Measurements from ENCODE around the gene SPATS2L.
A peak's percentile ranks its signal among the peaks of the same experiment; 100 is the strongest.

The SPATS2L gene

DNA sequence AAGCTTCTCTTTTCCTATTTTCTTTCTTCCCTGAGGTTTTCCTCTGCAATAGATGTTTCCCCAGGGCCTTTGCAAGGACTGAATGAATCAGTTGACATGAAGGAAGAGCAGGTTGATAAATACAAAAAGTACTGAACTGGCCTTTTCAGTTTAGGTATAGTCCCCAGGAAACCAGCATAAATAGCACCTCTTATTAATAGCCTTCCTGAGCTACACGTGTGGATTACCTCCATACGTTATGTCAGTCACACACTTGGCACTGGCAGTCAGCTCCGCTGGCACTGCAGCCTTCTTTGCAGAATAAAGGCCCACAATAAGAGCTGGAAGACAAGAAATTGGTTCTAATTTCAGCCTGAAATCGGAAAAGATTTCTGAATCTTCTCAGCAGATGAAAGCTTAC lies 142.7 kb downstream of the SPATS2L start:
- DNase-seq, result no peak

DNA sequence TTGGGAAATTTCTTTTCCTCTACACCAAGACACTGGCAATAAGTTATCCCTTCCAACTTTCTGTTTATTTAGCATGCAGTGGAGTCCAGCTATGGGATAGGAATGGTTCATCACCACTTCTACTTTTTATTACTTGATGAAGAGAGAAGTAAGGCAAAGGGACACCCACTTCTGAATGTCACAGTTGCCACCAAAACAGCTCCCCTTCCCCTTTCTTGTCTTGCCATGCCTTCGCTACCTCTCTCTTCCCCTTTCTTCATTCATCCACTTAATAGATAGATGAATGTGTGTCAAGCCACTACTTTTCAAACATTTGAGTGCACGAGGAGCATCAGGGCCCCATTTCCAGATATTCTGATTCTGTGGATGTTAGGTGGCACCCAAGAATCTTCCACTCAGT lies 143.8 kb downstream of the SPATS2L start:
- no peak for DNase-seq

DNA sequence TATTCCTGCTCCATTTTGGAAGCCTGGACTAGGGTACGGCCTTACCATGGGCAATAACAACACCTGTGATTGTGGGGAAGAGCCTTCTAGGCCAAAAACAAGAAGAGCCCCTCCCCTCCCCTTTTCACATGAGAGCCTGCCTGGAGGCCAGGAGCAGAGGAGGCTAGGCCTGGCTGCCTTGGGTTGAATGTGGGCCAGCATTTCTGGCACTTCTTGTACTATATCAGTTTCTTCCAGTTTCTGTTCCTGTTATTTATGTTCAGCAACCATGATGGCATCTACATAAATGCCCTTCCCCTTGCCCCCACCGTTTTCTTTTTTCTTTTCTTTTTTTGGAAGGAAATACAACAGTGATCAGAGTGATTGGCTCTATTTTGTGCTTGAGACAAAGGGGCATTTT lies 145.0 kb downstream of the SPATS2L start:
- DNase-seq, result peak in 1 of 2 donors; percentile 20

DNA sequence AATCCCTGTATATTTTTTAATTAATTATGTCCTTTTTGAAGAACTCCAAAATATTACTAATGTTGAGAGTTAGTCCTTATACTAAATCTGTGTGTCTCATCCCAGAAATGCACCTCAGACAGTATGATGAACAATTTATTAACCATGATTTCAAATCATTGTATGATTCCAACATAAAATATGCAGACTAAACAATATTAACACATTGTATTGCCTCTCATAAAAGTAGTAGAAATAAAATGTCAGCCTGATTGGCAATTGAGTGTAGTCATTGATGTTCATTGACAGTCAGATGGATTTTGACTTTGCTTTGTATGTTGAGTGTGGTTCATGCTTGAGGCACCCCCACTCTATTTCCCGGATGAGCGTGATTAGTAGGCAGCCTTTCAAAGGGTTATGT lies 145.9 kb downstream of the SPATS2L start:
- no peak for DNase-seq

DNA sequence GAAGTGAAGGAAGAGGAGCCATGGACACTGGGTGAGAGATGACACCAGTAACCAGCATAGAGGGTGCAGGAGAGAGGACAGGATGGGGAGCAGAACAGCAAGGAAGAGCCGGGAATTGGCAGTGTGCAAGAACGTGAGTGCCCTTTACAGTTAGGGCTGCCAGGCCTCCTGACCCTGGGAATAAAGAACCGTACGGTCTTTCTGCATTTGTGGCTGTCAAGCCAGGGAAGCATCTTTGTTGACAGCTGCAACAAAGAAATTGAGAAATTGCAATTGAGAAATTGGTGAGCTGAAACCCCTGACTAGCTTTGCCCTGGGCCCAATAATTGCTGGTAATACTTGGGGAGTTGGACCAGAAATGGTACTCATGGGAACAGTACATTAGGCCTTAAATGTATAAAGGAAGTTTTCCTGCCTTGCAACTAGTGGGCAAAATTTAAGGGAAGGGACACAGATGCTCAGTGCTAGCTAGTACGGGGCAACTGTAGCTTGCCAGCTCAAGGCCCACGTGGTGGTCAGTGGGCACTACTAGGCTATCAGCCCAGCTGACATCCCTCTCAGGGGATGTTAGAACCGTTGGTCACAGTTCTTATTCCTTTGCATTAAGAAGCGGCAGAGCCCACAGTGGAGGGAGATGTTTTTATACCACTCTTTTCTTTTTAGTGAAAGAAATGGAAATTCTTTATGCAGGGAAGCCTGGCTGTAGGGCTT lies 146.8 kb downstream of the SPATS2L start:
- no peak for DNase-seq

DNA sequence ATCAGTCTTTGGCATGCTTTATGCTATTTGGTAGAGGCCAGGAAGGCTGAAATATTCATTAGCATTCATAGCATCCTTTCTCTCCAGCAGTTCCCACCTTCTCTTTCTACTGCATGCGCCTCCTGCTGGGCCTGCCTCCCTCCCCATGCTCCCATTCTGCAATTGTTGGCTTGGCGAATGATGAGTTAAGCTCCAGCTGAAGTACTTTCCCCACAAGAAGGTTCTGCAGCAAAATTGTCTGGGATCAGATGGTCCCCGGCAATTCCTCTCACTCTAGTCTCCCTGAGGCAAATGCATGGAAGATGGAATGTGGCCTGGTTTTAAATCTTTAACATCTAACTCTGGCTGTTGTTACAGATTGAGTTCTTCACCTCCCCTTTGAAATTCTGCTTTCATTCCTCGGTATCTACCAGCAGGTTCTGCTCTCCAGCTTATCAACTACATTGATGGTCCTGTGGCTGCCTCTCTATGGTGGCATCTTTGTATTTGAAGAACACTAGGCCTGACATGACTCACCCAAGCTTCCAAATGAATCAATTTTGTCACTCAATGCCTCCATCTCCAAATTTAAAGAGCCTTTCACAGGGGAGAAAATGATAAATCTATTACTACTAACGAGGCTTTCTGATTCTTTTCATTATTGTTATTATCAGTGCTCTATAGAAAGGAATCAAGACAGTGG lies 147.5 kb downstream of the SPATS2L start:
- DNase-seq, result no peak

DNA sequence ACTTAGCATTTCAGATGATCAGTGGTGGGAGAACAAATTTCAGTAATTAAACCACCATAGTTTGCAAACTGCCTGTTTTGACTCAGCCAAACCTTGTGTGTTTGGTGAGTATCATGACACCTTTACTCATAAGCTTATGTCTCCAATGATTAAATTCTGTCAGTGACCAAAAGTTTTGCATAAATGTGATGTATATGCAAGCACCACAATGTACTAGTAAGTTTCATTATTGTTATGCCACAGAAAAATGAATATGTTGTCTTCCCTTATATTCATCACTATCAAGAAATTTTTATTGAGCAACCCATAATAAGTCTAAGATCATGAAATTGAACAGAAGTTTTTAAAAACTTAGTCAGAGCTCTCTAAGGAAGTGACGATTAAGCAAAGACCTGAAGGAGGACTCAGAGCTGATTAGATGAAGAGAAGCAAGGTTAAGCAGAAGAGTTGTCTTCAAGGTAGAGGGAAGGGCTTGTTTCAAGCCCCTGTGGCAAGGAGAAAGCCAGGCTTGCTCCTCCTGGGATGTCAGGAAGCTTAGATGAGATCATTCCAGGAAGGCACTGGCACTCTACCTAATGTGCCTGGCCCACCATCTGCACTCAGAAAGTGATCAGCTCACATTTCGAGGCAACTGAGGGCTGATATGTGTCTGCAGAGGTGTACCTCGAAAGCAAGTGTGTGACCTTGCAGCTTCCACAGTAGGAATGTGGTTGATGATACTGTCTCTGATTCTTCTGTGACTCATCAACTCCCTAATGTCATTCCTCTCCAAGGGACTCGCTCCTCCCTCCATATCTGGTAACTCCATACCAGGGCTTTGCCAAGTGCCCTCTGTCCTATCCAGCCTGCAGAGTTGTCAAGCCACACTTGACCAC lies 148.7 kb downstream of the SPATS2L start:
- no peak for DNase-seq

DNA sequence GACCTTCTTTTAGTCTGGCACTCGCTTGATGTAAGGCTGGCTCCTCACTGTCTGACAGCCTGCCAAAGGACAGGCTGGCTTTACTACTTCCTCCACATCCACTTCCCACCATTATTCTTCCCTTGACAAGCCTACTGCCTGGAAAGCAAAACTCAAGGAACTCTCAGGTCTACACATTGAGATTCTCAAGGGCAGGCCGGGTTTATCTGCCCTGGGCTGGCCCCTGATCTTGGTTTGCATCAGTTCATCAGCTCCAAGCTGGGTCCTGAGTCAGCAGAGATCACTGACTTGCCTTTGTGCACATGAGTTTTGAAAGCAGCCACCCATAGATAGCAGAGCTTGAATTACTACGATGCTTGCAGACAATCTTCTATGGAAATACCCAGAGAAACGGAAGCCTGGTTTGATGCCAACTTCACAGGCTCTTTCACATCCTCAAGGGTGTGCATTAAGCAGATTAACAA lies 149.5 kb downstream of the SPATS2L start:
- DNase-seq, result peak in 1 of 2 donors; percentile 17

DNA sequence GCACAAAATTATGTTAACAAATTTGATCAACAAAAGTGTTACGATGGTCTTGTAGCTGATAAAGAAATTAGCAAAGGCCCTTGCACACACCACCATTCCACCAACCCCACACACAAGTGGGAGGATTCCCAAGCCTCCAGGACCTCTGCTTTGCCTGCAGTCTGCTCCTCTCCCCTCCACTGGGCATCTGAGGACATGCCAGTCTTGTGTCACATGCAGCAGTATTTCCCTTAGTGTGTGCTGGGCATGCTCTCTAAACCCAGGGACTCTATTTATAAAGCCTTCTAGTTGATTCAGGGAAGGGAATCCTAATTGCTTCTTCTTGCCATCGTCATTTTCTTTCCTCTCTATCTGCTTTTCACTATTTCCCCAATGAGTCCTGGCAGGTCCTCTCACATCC lies 150.1 kb downstream of the SPATS2L start:
- no peak for DNase-seq

DNA sequence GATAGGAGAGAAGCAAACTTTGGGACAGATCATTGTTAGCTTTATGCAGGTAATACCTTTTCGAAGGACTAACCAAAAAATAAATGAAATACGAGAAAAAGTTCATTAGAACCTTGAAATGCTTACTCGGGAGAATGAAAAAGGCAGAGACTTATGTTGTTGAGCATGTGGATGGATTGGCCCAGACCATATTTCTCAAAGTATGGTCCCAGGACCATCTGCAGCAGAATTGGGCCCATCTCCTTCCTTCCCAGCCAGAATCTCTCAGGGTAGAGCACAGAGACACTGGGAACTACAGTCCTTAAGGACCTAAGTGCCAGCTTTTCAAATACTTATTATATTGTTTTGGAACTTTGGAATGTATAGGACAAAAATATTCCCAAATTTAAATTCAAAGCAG lies 152.6 kb downstream of the SPATS2L start:
- no peak for DNase-seq

DNA sequence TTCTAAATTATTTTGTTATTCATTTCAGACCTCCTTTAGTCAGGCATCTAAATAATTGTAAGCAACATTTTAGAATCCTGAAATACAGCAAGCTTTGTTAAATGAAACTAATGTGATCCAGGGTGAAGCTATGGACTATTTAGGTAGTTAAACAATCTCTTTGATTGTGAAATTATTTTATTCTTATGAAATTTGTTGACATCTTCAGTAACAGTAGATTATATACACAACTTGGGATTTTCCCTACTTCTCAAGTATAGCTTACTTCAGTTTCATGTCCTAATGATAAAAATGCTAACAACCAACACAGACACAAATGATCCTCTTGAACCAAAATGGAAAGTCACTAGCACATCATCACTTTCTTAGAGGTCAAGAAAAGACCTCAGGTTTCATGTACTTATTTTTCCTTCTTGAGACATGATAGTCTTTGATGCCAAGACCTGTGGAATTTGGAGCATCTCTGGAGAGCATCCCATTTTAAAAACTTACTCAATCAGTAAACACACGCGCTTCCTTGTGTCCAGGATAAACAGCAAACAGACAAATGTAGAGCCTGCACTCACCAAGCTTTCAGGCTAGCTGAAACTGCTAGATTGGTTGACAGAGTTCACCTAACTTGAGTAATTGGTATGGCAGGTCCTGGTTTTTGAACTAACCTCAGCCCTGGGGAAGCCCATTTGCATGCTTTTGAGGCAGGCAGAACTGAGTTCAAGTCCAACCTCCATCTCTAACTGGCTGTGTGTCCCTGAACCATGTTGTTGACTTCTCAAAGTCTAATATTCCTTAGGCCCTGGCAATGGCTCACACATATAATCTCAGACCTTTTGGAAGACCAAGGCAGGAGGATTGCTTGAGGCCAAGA lies 155.6 kb downstream of the SPATS2L start:
- DNase-seq, result no peak

DNA sequence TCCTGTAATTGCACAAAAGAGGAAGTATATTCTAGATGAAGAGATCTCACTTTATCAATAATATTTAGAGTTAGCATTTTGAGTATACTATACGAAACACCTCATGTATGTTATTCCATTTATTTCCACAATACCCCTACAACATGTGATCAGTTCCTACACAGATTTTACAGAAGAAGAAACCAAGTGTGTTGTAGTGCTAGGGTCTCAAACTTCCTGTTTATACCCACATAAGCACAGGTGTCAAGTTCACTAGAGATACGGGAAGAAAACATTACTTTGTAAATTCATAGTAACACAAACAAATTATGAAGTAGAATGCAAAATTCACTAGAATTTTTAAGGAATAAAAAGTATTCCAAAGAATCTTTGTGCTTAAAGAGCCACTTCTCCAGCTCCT lies 157.0 kb downstream of the SPATS2L start:
- DNase-seq, result no peak

DNA sequence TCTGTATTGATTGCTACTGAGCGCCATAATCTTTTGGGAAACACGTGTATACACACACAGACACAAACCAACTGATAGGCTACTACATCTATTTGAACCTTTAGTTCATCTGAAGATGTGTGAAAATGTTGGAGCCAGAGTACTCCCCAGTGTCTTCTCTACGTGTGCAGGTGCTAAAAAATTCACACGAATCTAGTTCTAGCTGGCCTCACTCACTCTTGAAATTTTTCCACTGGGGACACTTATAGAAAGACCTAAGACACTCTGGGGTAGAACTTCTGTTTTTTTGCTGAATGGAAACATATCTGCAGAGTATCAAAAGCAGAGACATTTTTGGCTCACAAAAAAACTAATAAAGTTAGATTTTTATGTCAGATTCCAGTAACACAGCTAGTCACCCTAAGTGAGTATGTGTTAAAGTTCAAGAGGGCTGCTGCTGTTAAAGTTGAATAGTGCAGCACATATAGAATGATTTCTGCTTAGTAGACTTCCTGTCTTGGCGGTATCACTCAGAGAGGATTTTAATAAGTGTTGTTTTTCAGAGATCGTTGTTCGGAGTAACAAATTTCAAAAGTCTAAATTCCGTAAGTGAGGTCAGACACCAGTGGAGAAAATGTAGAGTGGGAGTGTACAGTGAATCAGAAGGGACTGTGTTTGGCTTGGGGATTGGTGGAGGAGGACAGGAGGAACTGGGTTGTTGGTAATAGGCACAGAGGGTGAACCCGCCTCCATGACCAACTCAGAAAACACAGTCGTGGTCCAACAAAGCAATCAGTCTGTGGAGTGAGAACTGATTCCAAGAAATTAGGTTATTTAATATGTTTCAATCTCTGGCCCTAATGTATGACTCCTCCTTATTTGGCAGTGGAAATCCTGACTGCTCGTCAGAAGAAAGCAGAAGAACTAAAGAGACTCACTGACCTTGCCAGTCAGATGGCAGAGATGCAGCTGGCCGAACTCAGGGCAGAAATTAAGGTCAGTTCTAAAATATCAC lies 160.2 kb downstream of the SPATS2L start:
- DNase-seq, result peak; percentile 36 to 63

DNA sequence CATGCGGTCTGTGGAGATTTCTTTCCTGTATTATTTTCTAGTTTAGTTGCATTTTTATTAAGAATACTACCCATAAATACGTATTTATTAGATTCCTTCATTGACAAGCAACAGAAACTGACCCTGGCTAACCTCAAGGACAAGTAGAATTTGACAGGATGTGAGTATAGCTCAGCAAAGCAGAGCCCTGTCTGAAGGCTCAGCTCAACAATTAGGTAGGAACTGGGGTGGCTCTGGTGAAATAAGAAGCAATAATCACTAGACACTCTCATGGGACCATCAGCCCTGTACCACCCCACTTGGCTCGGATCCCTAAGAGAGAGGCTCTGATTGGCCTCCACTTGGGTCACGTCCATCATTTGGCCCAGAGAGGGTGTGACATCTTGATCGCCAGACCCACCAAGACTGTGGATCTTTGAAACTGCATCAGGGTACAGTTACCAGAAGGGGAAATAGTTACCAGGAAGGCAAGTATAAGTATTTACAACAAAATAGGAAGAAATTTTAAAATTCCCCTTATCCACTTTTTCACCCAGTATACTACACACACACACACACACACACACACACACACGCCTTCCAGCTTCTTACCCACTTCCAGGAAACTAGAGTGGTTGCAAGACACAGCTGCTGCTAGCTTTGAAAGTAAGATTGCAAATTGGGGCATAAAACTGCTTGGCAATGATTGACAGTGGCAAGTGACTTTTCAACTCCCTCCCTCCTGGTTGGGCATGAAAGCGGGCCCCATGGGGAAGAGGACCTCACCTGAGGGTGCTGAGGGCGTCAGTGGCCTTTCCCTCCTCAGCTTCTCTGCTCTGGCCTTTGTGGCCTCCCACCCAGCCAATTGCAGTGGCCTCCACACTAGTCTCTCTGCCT lies 161.6 kb downstream of the SPATS2L start:
- DNase-seq, result peak; percentile 33 to 64

DNA sequence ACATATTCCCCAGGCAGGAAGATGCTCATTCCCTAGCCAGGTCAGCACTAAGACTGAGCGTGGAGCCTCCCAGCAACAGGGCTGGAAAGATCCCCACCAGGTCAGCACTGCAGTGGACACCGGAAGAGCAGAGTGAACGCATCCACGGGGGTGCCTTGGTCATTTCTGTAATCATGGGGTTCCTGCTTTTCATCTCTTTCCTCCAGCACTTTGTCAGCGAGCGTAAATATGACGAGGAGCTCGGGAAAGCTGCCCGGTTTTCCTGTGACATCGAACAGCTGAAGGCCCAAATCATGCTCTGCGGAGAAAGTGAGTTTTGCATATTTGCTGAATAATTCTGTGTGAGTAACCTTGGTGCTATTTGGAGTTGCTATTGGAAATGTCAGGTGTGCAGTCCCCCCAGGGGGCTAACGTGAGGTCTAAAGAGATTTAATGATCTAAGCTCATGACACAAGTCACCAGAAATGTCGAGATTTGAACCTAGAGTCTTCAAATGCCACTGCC lies 163.3 kb downstream of the SPATS2L start:
- DNase-seq, result no peak

DNA sequence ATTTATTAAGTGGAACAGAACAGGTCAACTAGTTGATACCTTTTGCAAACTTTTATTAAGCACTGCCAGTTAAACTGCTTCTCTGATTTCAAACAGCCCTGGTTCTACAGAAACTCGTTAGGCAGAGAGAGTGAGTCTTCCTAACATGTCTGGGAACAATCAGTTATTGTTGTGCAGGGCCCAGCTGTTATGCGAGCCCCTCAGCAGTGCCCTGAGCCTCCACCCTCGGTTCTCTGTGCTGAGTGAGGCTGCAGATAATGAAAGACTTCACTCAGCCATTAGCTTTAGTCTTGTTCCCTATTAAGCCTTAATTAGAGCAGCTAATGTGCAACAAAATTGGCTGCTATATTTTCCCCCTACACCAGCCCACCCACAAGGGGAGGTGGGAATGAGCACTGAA lies 163.7 kb downstream of the SPATS2L start:
- no peak for DNase-seq

DNA sequence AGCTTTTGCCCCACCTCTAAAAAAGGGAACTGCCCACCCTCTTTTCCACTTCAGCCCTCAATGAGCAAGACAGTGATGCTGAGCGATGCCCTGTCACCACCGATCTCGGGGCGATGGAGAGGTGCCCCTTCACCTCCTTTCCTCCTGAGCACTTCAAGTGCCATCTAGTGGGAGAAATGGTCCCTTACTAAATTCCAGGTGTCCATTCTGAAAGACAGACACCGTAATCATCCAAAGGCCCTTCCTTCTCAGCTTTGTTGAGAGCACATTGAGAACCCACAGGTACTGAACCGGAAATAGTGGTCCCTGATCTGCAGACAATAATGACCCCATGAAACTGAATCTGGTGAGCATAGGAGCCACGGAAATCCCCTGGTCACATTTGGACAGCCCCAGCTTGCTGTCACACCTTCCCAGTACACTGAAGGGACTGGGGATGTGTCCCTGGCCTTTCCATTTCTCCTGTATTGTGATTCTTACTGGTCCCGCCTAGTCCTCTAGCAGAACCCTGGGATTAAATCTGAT lies 164.9 kb downstream of the SPATS2L start:
- DNase-seq, result peak; percentile 52 to 63

DNA sequence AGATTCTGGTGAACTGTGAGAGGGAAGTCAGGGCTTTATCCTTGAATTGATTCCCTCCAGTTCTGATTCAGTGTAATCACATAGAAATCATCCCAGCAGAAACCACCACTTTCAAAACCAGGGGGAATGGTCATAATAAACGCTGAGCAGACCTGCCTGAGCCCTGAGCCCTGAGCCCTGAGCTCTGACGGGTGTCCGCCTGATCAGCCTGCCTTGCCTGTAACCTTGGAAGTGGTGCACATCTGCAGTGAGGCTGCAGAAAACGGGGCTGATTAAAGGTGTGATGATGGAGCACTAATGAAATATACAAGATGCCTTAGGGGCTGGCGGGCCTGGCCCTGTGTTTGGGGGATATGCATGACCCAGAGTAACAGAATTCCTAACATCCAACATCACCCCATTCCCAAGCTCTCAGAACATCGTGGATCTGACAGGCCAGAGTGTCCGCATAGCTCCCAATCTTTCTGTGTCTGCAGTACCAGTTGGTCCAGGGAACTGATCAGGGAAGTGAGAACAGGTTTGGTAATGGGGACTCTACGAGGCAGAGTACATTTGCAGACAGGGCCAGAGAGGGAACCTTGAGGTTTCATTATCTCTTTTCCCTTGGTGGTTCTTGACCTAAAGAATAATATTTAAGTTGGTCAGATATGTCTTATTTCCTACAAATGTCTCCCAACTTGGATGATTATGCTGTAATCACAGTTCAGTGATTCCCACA lies 165.6 kb downstream of the SPATS2L start:
- no peak for DNase-seq

DNA sequence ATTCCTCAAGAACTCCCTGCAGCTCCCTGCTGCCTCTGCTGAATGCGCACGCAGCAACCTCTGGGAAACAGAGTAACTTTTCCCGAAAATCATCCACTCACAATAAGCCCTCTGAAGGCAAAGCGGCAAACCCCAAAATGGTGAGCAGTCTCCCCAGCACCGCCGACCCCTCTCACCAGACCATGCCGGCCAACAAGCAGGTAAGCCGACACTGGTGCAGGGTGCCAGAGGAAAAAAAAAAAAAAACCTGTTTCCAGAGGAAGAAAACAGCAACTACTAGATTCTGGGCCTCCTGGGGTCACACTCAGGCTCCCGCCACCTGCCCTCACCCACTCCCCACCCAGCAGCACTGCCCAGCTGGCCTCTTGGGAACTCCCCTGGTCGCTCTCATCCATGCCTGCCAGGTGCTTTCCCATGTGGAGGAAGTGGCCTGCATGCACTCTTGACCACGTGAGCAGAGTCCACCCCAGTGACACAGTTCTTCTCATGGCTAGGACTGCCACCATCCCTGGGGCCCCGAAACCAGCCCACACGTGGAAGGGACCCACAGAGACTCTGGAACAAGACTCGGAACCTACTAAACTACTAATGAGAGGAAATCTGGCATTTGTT lies 166.5 kb downstream of the SPATS2L start:
- no peak for DNase-seq
